MM.1S (cell line): ENCODE measurements around the gene PLA2G3.

Experiments used
- DNase-seq: peaks from one replicate; pipeline ENCODE4 v3.0.0-alpha.2; 2015
- H2AFZ ChIP-seq: fragments of 300-600 bp; sonication (generic); 2 replicates; pipeline ENCODE4 v1.6.0; 2016; ENCODE audit warnings: antibody characterized with exemption, low read length
- H3F3A ChIP-seq: fragments of 300-600 bp; sonication (generic); 2 replicates; pipeline ENCODE4 v1.6.1; 2016; ENCODE audit warnings: mild to moderate bottlenecking, antibody characterized with exemption, low read length, moderate library complexity, mixed read lengths; ENCODE audit not compliant: insufficient read depth
- H3K27ac ChIP-seq: fragments of 300-600 bp; sonication (generic); 2 replicates; pipeline ENCODE4 v1.5.1; 2016; ENCODE audit warnings: mild to moderate bottlenecking, low read length
- H3K27me3 ChIP-seq: fragments of 300-600 bp; sonication (generic); replicated peaks from 2 replicates; pipeline ENCODE4 v1.6.0; 2016; ENCODE audit warnings: low read length; ENCODE audit not compliant: insufficient read depth
- H3K36me3 ChIP-seq: fragments of 300-600 bp; sonication (generic); replicated peaks from 2 replicates; pipeline ENCODE4 v1.6.1; 2016; ENCODE audit warnings: mild to moderate bottlenecking, low read length, mixed read lengths; ENCODE audit not compliant: insufficient read depth
- H3K4me1 ChIP-seq: fragments of 300-600 bp; sonication (generic); 2 replicates; pipeline ENCODE4 v1.6.1; 2016; ENCODE audit warnings: low read length, mixed read lengths
- H3K4me2 ChIP-seq: fragments of 300-600 bp; sonication (generic); 2 replicates; pipeline ENCODE4 v1.6.0; 2016; ENCODE audit warnings: low read depth, low read length
- H3K4me3 ChIP-seq: fragments of 300-600 bp; sonication (generic); 2 replicates; pipeline ENCODE4 v1.5.1; 2016; ENCODE audit warnings: low read length, mixed read lengths
- H3K79me2 ChIP-seq: fragments of 300-600 bp; sonication (generic); 2 replicates; pipeline ENCODE4 v1.6.1; 2016; ENCODE audit warnings: mixed run types, low read length, mixed read lengths
- H3K9ac ChIP-seq: fragments of 300-600 bp; sonication (generic); 2 replicates; pipeline ENCODE4 v1.6.1; 2016; ENCODE audit warnings: low read length, mixed read lengths
- H3K9me2 ChIP-seq: fragments of 300-600 bp; sonication (generic); replicated peaks from 2 replicates; pipeline ENCODE4 v1.6.1; 2016; ENCODE audit warnings: mild to moderate bottlenecking, low read length, mixed read lengths; ENCODE audit not compliant: insufficient read depth
- H3K9me3 ChIP-seq: fragments of 300-600 bp; sonication (generic); replicated peaks from 2 replicates; pipeline ENCODE4 v1.6.1; 2016; ENCODE audit warnings: mild to moderate bottlenecking, low read length, mixed read lengths; ENCODE audit not compliant: insufficient read depth
- H4K20me1 ChIP-seq: fragments of 300-600 bp; sonication (generic); 2 replicates; pipeline ENCODE4 v1.6.1; 2016; ENCODE audit warnings: mild to moderate bottlenecking, low read length, moderate library complexity, mixed read lengths; ENCODE audit not compliant: insufficient read depth
- EZH2 ChIP-seq: fragments of 300-600 bp; sonication (generic); optimal IDR thresholded peaks from 2 replicates; pipeline ENCODE3; 2017; ENCODE audit warnings: low read depth, mild to moderate bottlenecking, antibody characterized with exemption, low read length, mixed read lengths
- EZH2phosphoT487 ChIP-seq: fragments of 300-600 bp; sonication (generic); IDR thresholded peaks from 2 replicates; pipeline ENCODE4 v1.6.1; 2018; ENCODE audit warnings: antibody characterized with exemption, low read length
- TF ChIP-seq, protein P1 (sequence below): fragments of 300-600 bp; sonication (generic); IDR thresholded peaks from 2 replicates; pipeline ENCODE4 v1.5.1; 2016; ENCODE audit warnings: antibody characterized with exemption, low read length, mixed read lengths

PLA2G3 gene

DNA sequence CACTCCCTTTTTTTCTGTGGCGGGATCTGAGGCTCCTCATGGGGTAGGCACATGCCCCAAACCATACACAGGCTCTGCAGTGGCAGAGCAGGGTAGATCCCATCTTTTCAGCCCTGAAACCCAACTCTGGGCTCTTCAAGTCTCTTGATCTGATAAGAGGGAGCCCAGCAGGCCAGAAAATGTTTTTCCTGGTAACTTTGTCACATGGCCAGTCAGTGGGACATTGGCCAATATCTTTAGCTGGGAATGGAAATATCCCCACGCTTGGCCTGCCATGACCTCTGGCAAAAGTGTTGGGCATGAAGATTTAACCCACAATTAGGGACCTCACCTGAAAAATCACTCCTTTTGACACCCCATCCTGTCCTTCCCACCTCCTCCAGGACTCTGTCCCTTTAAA is 9.4 kb downstream of the PLA2G3 start:
- no peak overlapping the region for H3K4me2 ChIP-seq
- H3K9me3 ChIP-seq = no peaks in the 10 kb centered on the region
- H2AFZ ChIP-seq = no peak overlapping the region
- no peaks in the 10 kb centered on the region for H3K27me3 ChIP-seq
- H3K4me3 ChIP-seq = no peak overlapping the region
- no peak for DNase-seq
- no peaks in the 10 kb centered on the region for H3K4me1 ChIP-seq
- H3K36me3 ChIP-seq = no peaks in the 10 kb centered on the region
- no peaks in the 10 kb centered on the region for H3K9me2 ChIP-seq
- H4K20me1 ChIP-seq = no peaks in the 10 kb centered on the region
- TF ChIP-seq EZH2phosphoT487 (no peak), EZH2 (no peak)
- TF ChIP-seq, protein P1, sequence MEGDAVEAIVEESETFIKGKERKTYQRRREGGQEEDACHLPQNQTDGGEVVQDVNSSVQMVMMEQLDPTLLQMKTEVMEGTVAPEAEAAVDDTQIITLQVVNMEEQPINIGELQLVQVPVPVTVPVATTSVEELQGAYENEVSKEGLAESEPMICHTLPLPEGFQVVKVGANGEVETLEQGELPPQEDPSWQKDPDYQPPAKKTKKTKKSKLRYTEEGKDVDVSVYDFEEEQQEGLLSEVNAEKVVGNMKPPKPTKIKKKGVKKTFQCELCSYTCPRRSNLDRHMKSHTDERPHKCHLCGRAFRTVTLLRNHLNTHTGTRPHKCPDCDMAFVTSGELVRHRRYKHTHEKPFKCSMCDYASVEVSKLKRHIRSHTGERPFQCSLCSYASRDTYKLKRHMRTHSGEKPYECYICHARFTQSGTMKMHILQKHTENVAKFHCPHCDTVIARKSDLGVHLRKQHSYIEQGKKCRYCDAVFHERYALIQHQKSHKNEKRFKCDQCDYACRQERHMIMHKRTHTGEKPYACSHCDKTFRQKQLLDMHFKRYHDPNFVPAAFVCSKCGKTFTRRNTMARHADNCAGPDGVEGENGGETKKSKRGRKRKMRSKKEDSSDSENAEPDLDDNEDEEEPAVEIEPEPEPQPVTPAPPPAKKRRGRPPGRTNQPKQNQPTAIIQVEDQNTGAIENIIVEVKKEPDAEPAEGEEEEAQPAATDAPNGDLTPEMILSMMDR = no peak
- no peaks in the 10 kb centered on the region for H3F3A ChIP-seq
- no peak overlapping the region for H3K9ac ChIP-seq
- no peak overlapping the region for H3K27ac ChIP-seq
- H3K79me2 ChIP-seq = no peaks in the 10 kb centered on the region

DNA sequence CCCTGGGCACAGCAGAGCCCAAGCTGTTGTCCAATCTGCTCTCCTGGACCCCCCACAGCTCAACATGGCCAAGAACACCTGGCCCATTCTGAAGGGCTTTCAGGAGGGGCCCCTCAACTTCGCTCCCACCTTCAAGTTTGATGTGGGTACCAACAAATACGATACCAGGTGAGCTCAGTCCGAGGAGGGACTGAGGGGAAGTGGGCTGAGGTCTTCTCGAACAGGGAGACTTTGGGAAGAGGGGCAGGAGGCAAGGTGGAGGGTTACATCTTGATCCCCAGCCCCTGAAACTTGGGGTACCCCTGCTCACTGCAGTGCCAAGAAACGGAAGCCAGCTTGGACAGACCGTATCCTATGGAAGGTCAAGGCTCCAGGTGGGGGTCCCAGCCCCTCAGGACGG is 12.2 kb downstream of the PLA2G3 start:
- TF ChIP-seq EZH2 (no peak), EZH2phosphoT487 (no peak)
- TF ChIP-seq, protein P1 = no peak
- no peak overlapping the region for H3K27ac ChIP-seq

DNA sequence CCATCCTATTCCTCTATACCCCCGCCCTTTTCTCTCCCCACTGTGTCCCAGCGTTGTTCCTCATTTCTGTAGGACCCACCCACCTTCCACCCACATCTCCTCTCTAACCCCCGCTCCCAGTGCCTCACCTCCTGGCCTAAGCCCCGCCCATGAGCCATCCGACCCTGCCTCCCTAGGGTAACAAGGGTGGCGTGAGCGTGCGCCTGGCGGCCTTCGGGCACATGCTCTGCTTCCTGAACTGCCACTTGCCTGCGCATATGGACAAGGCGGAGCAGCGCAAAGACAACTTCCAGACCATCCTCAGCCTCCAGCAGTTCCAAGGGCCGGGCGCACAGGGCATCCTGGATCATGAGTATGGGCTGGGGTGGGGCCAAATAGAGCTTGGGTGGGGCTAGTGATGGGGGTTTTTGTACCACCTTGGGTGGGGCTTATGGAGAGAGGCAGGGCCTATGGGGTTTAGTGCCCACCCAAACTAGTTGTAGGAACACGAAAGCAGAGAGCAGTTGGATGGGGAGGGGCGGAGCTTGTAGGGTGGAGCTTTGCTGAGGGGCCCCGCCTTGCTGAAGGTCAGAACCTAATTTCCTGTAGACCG is 13.0 kb downstream of the PLA2G3 start:
- no peaks in the 10 kb centered on the region for H3K4me1 ChIP-seq
- H3K9me2 ChIP-seq = no peaks in the 10 kb centered on the region
- no peak overlapping the region for H3K27ac ChIP-seq
- peaks cover 16% of the 10 kb centered on the region for H3K27me3 ChIP-seq
- no peaks in the 10 kb centered on the region for H4K20me1 ChIP-seq
- no peaks in the 10 kb centered on the region for H3K36me3 ChIP-seq
- no peak overlapping the region for H3K9ac ChIP-seq
- no peak for TF ChIP-seq EZH2phosphoT487
- TF ChIP-seq EZH2 = no peak
- TF ChIP-seq, protein P1 = no peak
- DNase-seq = no peak
- no peak overlapping the region for H2AFZ ChIP-seq
- no peaks in the 10 kb centered on the region for H3K79me2 ChIP-seq
- no peaks in the 10 kb centered on the region for H3F3A ChIP-seq
- H3K9me3 ChIP-seq = no peaks in the 10 kb centered on the region
- no peak overlapping the region for H3K4me2 ChIP-seq
- no peak overlapping the region for H3K4me3 ChIP-seq

More for the DNA sequence above, 12.2 kb downstream of the PLA2G3 start:
- Histone ChIP-seq H3K9ac (no peak overlapping the region), H3K79me2 (no peaks in the 10 kb centered on the region), H3K9me2 (no peaks in the 10 kb centered on the region), H2AFZ (no peak overlapping the region), H3K36me3 (no peaks in the 10 kb centered on the region), H3K4me3 (no peak overlapping the region), H3F3A (no peaks in the 10 kb centered on the region), H3K4me1 (no peaks in the 10 kb centered on the region), H3K9me3 (no peaks in the 10 kb centered on the region), H4K20me1 (no peaks in the 10 kb centered on the region), H3K27me3 (peaks cover 16% of the 10 kb centered on the region), H3K4me2 (no peak overlapping the region)
- no peak for DNase-seq
